GM19023 (cell line): ENCODE results near the gene GM2A.
"Not testable (repeated sequence)": the region's sequence is repeated elsewhere in the genome, so short reads cannot be mapped to it uniquely, and the experiment has no call there.

Experiments
- ATAC-seq: cut with Tn5 transposase; IDR thresholded peaks from one replicate; pipeline ENCODE4 v1.9.1; 2021; ENCODE audit warnings: mild to moderate bottlenecking, moderate library complexity; ENCODE audit not compliant: unreplicated experiment

The GM2A gene

DNA sequence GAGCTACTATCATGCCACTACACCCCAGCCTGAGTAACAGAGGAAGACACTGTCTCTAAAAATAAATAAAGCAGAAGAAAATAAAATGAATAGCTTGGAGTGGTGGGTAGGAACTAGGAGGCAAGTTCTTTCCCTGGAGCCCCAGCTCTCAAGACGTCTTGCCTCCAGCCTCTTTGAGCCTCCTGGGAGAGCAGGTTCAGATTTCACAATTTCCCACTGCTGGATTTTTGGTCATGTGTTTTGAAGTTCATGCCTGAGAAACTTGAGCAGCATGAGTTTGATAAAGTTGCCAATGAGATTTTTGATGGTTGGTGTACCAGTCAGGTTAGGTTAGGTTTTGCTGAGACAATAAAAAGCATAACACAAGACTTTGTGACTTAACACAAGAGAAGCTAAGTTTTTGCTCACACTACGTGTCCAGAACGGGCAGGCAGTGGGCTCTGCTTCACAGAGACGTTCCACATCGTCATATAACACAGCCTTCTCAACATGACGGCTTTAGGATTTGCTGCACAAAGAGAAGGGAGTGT is 25.0 kb upstream of the GM2A start:
- ATAC-seq: no peak

GRCh38 chr5:151228986-151229385 is 24.0 kb upstream of the GM2A start:
- no peak for ATAC-seq

- no peak for ATAC-seq
Observed at GRCh38 chr5:151230048-151230680, 22.8 kb upstream of the GM2A start.

- no peak for ATAC-seq
Observed at GRCh38 chr5:151231359-151231758, 21.6 kb upstream of the GM2A start.

GRCh38 chr5:151233616-151234085 is 19.3 kb upstream of the GM2A start:
- ATAC-seq: peak; percentile 49

DNA sequence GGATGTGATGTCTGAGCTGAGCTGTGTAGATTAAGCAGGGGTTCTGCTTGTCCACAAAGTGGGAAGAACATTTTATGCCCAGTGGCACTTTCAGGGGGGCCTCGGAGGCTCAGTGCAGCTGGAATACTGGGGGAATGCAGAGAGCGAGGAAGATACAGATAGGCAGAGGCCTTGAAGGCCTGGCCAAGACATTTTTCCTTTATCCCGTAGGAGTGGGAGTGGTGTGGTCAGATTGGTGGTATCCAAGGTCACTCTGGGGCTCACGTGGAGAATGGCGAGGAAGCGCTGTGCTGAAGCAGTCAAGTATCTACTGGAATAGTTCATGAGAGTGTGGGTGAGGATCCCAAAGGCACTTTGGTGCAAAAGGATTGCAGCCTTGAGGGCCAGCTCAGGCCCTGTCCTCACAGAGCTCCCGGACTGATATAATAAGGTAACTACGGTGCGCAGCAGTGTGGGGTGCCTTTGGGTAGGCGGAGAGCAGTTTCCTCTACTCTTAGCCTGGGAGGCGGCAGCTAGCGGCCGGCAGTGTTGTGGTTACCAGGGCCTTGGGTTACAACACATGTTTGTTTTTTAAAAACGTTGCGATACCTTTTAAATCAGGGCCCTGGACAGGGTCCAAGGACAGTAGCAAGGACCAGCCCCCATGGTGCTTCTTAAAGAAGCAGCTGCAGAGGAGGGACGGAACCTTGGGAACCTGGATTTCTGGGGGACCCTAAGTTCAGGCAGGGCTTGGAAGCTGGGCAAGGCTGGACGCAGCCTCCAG is 18.3 kb upstream of the GM2A start:
- ATAC-seq: peak; percentile 64

DNA sequence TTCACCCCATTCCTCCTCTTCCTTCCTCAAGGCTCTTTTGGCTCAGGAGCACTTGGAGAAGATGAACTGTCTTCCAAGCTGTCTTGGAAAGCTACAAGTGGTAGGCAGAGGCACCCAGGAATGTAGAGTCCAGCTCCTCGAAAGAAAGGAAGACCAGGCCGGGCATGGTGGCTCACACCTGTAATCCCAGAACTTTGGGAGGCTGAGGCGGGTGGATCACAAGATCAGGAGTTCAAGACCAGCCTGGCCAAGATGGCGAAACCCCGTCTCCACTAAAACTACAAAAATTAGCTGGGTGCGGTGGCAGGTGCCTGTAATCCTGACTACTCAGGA is 17.8 kb upstream of the GM2A start:
- ATAC-seq: not testable (repeated sequence)

DNA sequence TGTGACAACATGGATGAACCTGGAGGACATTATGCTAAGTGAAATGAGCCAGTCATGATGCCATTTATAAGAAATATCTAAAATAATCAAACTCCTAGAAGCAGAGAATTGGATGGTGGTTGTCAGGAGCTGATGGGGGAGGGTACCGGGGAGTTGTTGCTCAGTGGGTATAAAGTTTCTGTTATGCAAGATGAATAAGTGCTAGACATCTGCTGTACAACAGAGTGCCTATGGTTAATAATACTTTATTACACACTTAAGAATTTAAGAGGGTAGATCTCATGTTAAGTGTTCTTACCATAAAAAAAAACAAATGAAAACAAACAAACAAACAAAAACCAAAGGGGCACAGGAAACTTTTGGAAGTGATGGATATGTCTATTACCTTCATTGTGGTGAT is 16.1 kb upstream of the GM2A start:
- no peak for ATAC-seq

DNA sequence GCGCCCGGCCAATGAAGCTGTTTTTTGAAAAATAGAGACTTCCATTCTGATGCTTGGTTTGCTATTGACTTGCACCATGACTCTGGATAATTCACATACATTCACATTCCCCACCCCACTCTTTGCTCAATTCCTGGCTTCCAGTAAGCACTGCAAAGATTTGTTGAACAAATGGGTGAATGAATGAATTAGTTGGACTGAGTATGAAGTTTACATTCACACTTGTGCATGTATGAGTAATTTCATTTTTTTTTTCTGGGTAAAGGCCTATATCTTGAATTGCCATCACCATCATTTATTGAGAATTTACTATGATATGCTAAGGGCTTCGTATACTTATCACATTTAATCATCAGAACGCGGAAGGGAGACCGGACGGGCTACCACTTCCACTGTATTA is 15.3 kb upstream of the GM2A start:
- no peak for ATAC-seq

GRCh38 chr5:151238303-151238741 is 14.7 kb upstream of the GM2A start:
- peak; percentile 37 for ATAC-seq

DNA sequence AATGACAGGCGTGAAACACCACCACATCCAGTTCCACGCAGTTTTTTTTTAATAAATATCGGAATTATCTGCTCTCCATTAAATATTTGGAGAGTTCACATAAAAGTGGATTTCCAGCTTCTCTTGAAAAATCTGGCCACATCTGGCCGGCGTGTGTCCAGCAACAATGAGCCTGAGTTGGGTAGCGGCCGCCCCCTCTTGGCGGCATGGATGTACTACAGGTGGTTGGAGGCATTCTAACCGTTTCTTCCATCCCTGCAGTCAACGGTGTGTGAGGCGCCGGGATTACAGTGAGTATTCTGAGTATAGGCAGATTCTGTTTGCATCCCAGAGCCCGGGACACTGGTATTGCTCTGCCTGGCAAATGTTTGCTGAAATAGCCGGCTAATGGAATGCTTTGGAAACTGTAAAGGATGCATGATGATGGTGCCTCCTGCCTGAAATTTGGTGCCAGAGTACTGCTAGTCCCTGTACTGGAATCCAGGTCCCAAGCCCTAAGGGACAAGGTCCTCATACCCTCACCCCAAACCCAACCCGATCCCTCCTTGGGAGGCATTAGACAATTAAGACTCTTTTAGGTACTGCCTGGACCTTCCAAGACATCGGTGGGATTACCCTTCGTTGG is 13.6 kb upstream of the GM2A start:
- ATAC-seq: peak; percentile 41

GRCh38 chr5:151240268-151240835 is 12.6 kb upstream of the GM2A start:
- not testable (repeated sequence) for ATAC-seq

DNA sequence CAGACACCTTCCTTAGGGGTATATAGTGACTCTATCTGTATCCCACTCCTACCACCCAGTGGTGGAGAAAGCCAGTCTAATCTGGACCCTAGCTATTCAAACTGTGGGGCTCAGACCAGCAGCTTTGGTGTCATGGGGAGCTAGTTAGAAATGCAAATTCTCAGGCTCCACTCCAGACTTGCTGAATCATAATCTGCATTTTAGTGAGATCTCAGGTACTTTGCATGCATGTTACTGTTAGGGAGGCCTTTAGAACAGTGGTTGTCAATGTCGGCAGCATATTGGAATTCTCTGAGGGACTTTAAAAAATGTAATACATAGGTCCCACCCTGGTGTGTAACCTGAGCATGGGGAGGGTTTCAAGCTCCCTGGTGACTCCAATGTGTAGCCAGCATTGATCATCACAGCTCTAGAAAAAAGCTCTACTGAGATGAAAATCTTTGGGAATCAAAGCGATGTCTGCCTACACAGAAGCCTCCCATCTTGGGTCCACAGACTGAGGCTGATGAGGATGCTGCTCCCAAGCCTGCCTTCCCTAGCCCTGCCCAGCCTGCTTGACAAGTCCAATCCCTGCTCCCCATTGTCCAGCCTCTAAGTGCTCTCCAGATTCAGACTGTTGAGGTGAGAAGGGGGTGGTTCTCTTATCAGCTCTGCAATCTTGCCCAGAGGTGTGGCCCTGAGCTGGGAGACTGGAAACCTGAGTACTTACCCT is 11.9 kb upstream of the GM2A start:
- ATAC-seq: no peak

GRCh38 chr5:151243127-151243526 is 9.9 kb upstream of the GM2A start:
- ATAC-seq: no peak

DNA sequence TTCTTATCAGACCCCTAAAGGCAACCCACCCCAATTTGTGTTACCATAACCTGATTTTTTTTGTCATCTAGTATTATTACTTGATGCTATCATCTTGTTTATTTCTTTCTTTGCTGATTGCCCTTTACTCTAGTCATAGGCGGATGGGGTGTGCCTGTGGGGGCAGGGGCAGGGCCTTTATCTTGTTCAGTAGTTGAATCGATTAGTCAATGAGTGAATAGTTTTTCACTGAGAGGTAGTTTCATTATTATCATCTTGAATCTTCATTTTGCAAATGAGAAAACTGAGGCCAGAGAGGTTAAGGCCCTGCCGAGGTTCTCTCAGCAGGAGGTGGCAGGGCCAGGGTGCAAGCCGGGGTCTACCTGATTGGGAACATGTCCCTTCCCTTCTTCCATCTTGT is 9.4 kb upstream of the GM2A start:
- ATAC-seq: no peak

GRCh38 chr5:151244206-151244605 is 8.8 kb upstream of the GM2A start:
- no peak for ATAC-seq

DNA sequence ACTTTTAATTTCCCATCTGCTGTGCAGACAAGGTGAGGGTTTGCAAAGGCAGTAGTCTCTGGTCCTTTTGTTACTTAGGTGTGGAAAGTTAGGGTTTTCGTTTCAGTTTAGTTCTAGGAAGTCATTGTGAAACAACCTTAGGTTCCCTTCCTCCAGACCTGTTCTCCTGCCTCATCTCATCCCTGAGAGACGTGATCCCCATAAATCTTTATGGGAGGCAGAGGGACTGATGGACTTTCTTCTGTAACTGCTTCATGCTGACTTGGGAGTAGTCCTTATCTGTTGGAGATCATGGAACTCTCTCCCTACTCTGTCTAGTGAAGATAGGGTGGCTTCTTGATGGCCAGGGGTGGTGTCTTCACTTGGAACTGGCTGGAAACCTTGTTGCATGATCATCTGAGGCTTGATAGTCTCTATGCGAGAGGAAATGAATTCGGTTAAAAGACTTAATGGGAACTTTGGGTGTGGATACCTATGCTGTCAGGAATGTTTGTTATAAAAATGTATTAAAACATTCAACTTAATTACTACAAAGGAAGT is 7.2 kb upstream of the GM2A start:
- ATAC-seq: no peak

- no peak for ATAC-seq
Observed at GRCh38 chr5:151248651-151249050, 4.3 kb upstream of the GM2A start.

- no peak for ATAC-seq
Observed at GRCh38 chr5:151249281-151249680, 3.7 kb upstream of the GM2A start.

DNA sequence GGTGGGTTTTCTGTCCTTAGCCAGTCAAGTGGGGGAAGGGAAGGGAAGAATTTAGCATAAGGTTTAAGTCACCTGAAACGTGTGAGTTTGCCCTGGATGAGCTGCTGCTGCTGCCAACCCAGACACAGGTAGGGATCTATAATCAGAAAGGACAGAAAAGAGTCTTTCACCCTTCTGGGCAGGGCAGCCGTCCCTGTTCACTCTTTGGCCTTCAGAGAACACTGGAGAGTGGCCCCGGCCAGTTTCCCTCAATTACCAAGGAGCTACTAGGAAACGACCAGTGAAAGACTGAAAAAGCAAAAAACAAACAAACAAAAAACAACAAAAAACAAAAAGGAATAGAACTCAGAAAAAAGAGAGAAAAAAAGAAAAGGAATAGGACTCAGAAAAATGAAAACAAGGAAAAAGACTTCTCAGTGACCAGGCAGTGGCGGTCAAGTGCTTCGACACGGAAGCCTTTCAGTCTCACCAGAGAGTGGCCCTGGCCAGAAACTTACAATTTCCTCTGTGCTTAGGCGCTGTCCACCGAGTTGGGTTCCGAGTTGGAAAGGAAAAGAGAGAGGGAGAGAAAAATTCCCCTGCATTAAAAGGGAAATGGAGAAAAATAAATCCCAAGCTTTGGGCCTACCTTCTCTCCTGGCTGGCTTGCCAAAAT is 2.5 kb upstream of the GM2A start:
- no peak for ATAC-seq
